Epidermal melanocyte (primary cell): Measurements from ENCODE around the gene ZBTB11.
"Not testable (repeated sequence)": the region's sequence is repeated elsewhere in the genome, so short reads cannot be mapped to it uniquely, and the experiment has no call there.

Experiments used
- DNase-seq: peaks from one replicate; pipeline ENCODE4 v3.0.0; 2011; ENCODE audit warnings: low spot score; ENCODE audit not compliant: insufficient read length

Gene ZBTB11

GRCh38 chr3:101619734-101620133 is 57.2 kb downstream of the ZBTB11 start:
- DNase-seq, result no peak

GRCh38 chr3:101618726-101619125 is 58.2 kb downstream of the ZBTB11 start:
- no peak for DNase-seq

- DNase-seq, result no peak
Observed at GRCh38 chr3:101617478-101617877, 59.5 kb downstream of the ZBTB11 start.

GRCh38 chr3:101615525-101615924 is 61.4 kb downstream of the ZBTB11 start:
- DNase-seq, result no peak

- not testable (repeated sequence) for DNase-seq
Observed at GRCh38 chr3:101613014-101613413, 63.9 kb downstream of the ZBTB11 start.

- DNase-seq, result no peak
Observed at GRCh38 chr3:101611023-101611422, 65.9 kb downstream of the ZBTB11 start.

- not testable (repeated sequence) for DNase-seq
Observed at GRCh38 chr3:101605398-101605797, 71.5 kb downstream of the ZBTB11 start.

- DNase-seq, result no peak
Observed at GRCh38 chr3:101603184-101603583, 73.7 kb downstream of the ZBTB11 start.

- DNase-seq, result no peak
Observed at GRCh38 chr3:101602731-101603130, 74.2 kb downstream of the ZBTB11 start.
